Naive thymus-derived CD4-positive, alpha-beta T cell (primary cell): ENCODE measurements around the gene FOXP2. TPM values are rescaled to one million over a fixed set of nuclear protein-coding genes. Genes with fewer than 3 reads are reported as not detected.
"Not testable (repeated sequence)": the region's sequence is repeated elsewhere in the genome, so short reads cannot be mapped to it uniquely, and the experiment has no call there.

ENCODE experiments used
- ATAC-seq: fragments of 150-1000 bp; cut with Tn5 transposase; 2 replicates; pipeline ENCODE4 v1.10.0; 2021; ENCODE audit warnings: mild to moderate bottlenecking, moderate library complexity
- CTCF ChIA-PET: fragments of 350-600 bp; sonication (Branson Sonifier 250); formaldehyde crosslinking; loops from one replicate; lab custom pipeline; 2021; ENCODE audit warnings: antibody characterized with exemption; lab: Charles Lee
- POLR2A ChIA-PET: fragments of 350-600 bp; sonication (Branson Sonifier 250); formaldehyde crosslinking; loops from one replicate; lab custom pipeline; 2021; ENCODE audit warnings: antibody characterized with exemption, inconsistent platforms; lab: Charles Lee
- DNase-seq, 9 donors: peaks; one replicate each; pipeline versions ENCODE4 v3.0.0 to v3.0.0-alpha.2; 2020 to 2022; ENCODE audit warnings: mixed read lengths in 1 of 9
- H3K27ac ChIP-seq: one replicate; pipeline ENCODE4 v1.7.0; 2013; ENCODE audit warnings: mild to moderate bottlenecking, low read depth, low read length, moderate library complexity
- H3K27me3 ChIP-seq, 2 donors: one replicate each; pipeline ENCODE4 v1.7.0; 2013; ENCODE audit warnings: low read length in 2 of 2, mild to moderate bottlenecking in 2 of 2, moderate library complexity in 2 of 2; ENCODE audit not compliant: control insufficient read depth in 2 of 2, insufficient read depth in 2 of 2
- H3K36me3 ChIP-seq, 3 experiments: 1 replicate in 2 of 3; 2 replicates in 1 of 3; pipeline ENCODE4 v1.7.0; 2013; ENCODE audit warnings: low read length in 3 of 3, mild to moderate bottlenecking in 3 of 3, moderate library complexity in 1 of 3; ENCODE audit not compliant: insufficient read depth in 3 of 3, control insufficient read depth in 2 of 3
- H3K4me1 ChIP-seq, 2 donors: one replicate each; pipeline ENCODE4 v1.7.0; 2013; ENCODE audit warnings: low read length in 2 of 2, mild to moderate bottlenecking in 2 of 2, moderate library complexity in 1 of 2; ENCODE audit not compliant: control insufficient read depth in 2 of 2, insufficient read depth in 2 of 2
- H3K4me3 ChIP-seq: 2 replicates; pipeline ENCODE4 v1.7.0; 2013; ENCODE audit warnings: mild to moderate bottlenecking, low read length
- H3K9me3 ChIP-seq, 3 experiments: 1 replicate in 2 of 3; 2 replicates in 1 of 3; pipeline ENCODE4 v1.7.0; 2013; ENCODE audit warnings: low read length in 3 of 3; ENCODE audit not compliant: control insufficient read depth in 2 of 3
- H3K27ac Mint-ChIP-seq, 9 donors: one replicate each; pipeline ENCODE4 v1.8.0; 2020 to 2022; ENCODE audit warnings: mixed read lengths in 9 of 9, mild to moderate bottlenecking in 8 of 9, moderate library complexity in 5 of 9, inconsistent platforms in 2 of 9
- H3K27me3 Mint-ChIP-seq, 5 donors: one replicate each; pipeline ENCODE4 v1.8.0; 2021 to 2022; ENCODE audit warnings: mixed read lengths in 5 of 5, mild to moderate bottlenecking in 1 of 5
- H3K36me3 Mint-ChIP-seq, 5 donors: one replicate each; pipeline ENCODE4 v1.8.0; 2020 to 2022; ENCODE audit warnings: mixed read lengths in 5 of 5, mild to moderate bottlenecking in 3 of 5, inconsistent platforms in 1 of 5
- H3K4me1 Mint-ChIP-seq, 7 donors: one replicate each; pipeline ENCODE4 v1.8.0; 2020 to 2022; ENCODE audit warnings: mixed read lengths in 7 of 7, mild to moderate bottlenecking in 3 of 7, inconsistent platforms in 1 of 7
- H3K4me3 Mint-ChIP-seq, 10 donors: one replicate each; pipeline ENCODE4 v1.8.0; 2020 to 2022; ENCODE audit warnings: mild to moderate bottlenecking in 10 of 10, mixed read lengths in 10 of 10, moderate library complexity in 6 of 10, inconsistent platforms in 2 of 10
- H3K9me3 Mint-ChIP-seq, 11 donors: one replicate each; pipeline ENCODE4 v1.8.0; 2020 to 2022; ENCODE audit warnings: mixed read lengths in 11 of 11, mild to moderate bottlenecking in 4 of 11, inconsistent platforms in 1 of 11, moderate library complexity in 1 of 11
- intact Hi-C, 2 donors: fragments of 100-400 bp; cut with micrococcal nuclease; formaldehyde crosslinking; loops; one replicate each; pipeline ENCODE4 v1.15.1; 2023
- polyA plus RNA-seq, 2 donors: library from polyadenylated mRNA; unstranded; fragments of 300-500 nt; fragmentation: Illumina TruSeq; gene quantifications; one replicate each; pipeline ENCODE4 v1.2.3, GENCODE V29; 2021
- total RNA-seq, 6 experiments: library from RNA in 5 of 6; stranded (reverse) in 5 of 6; gene quantifications; 1 replicate in 5 of 6; 2 replicates in 1 of 6; pipeline ENCODE4 v1.2.3 and lab custom pipeline; 2021 to 2026

FOXP2 gene
- total and polyA plus RNA-seq, 7 experiments from 2014 or later, result not detected

DNA sequence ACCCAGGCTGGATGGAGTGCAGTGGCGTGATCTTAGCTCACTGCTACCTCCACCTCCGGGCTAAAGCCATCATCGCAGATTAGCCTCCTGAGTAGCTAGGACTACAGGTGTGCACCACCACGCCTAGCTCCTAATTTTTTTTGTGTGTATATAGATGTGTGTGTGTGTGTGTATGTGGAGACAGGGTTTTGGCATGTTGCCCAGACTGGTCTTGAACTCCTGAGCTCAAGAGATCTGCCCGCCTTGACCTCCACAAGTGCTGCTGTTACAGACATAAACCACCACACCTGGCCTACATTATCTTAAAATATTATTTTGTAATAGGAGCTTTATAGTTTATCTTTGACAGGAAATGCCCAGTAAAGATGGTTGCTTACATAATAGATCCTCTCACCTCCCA lies 25.0 kb downstream of the FOXP2 start:
- intact Hi-C loops, result no loop called here
- Mint-ChIP-seq H3K36me3 (no peaks in the 10 kb centered on the region), H3K27ac (no peak overlapping the region), H3K9me3 (peaks cover 0 to 13% (median 2%) of the 10 kb centered on the region in 11 donors), H3K4me3 (no peak overlapping the region), H3K4me1 (no peaks in the 10 kb centered on the region), H3K27me3 (no peaks in the 10 kb centered on the region)
- no peaks in the 10 kb centered on the region for H3K4me1 ChIP-seq
- no peak overlapping the region for H3K4me3 ChIP-seq
- POLR2A ChIA-PET, result no interaction called here
- no peak overlapping the region for H3K27ac ChIP-seq
- CTCF ChIA-PET, result no interaction called here
- no peaks in the 10 kb centered on the region for H3K27me3 ChIP-seq
- DNase-seq, result no peak
- H3K9me3 ChIP-seq, result no peaks in the 10 kb centered on the region
- ATAC-seq, result no peak
- H3K36me3 ChIP-seq, result no peaks in the 10 kb centered on the region

DNA sequence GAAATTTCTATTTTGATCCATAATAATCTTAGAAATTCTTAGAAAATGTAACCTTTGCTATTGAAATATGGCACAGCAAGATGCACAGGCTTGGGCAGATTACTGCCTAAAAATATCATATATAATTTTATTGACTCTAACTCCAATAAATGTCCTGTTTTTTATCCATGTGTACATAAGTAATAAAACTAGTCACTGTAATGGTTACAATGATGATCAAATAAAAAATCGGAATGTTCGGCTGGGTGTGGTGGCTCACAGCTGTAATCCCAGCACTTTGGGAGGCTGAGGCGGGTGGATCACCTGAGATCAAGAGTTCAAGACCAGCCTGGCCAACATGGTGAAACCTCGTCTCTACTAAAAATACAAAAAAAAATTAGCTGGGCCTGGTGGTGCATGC lies 26.3 kb downstream of the FOXP2 start:
- H3K9me3 Mint-ChIP-seq, result peaks cover 0 to 13% (median 0%) of the 10 kb centered on the region in 11 donors
- H3K27me3 ChIP-seq, H3K9me3 ChIP-seq, intact Hi-C loops, CTCF ChIA-PET, H3K4me3 Mint-ChIP-seq, H3K27ac ChIP-seq, H3K36me3 ChIP-seq, H3K27ac Mint-ChIP-seq, H3K4me1 Mint-ChIP-seq, H3K27me3 Mint-ChIP-seq, POLR2A ChIA-PET, H3K4me3 ChIP-seq, ATAC-seq, H3K4me1 ChIP-seq, DNase-seq, H3K36me3 Mint-ChIP-seq: not testable (repeated sequence)

DNA sequence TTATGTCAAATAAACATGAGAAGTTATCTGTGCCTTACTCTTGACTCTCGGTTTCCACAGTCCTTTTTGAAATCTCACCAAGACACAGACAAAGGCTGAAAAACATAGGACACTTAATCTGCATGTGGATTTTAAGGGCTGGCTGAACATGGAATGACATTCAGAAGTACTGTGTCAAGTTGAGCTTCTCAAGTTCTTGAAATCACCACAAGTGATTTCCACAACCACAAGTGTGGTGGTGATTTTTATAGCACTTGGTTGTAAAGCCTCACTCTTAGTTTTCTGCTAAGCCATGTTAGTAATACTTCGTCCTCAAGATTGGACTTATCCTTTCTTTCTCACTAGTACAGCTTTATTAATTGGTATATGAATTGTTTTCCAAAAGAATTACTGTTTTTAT lies 29.6 kb downstream of the FOXP2 start:
- Mint-ChIP-seq H3K9me3 (peaks cover 0 to 13% (median 0%) of the 10 kb centered on the region in 11 donors), H3K4me3 (no peak overlapping the region), H3K27ac (no peak overlapping the region), H3K27me3 (no peaks in the 10 kb centered on the region), H3K4me1 (no peaks in the 10 kb centered on the region), H3K36me3 (no peaks in the 10 kb centered on the region)
- ChIA-PET CTCF (interaction anchor here (0.6 kb wide), 1 partner anchor 30 kb away, joined by 3 read pairs; no protein-coding TSS in a partner anchor), POLR2A (no interaction called here)
- ATAC-seq (no peak), DNase-seq (no peak)
- Histone ChIP-seq H3K27ac (no peak overlapping the region), H3K9me3 (no peaks in the 10 kb centered on the region), H3K4me1 (no peaks in the 10 kb centered on the region), H3K4me3 (no peak overlapping the region), H3K27me3 (no peaks in the 10 kb centered on the region), H3K36me3 (no peaks in the 10 kb centered on the region)
- intact Hi-C loops, result no loop called here

DNA sequence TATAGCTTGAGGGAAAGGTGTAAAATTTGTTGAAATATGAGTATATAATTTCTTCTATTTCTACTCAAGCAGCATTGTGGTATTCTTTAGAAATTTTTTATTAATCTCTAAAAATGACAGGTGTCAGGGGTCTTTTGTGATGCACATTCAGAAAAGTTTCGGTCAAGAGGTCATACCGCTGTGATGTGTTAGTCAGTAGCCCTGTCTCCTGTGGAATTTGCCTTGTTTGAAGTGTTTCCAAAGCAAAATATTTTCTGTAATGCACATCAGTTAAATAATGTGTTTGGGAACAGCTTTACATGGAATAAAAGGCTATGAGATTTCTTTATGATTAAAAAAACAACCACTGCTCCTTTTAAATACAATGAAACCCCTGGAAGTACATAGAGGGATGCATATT lies 35.8 kb downstream of the FOXP2 start:
- CTCF ChIA-PET, result interaction anchor here (0.6 kb wide), 1 partner anchor 1727 kb away, joined by 3 read pairs; no protein-coding TSS in a partner anchor
- no peaks in the 10 kb centered on the region for H3K4me1 ChIP-seq
- no peak overlapping the region for H3K27ac ChIP-seq
- DNase-seq, result no peak
- H3K4me1 Mint-ChIP-seq, result no peaks in the 10 kb centered on the region
- no peak overlapping the region for H3K27ac Mint-ChIP-seq
- no peaks in the 10 kb centered on the region for H3K9me3 ChIP-seq
- no peaks in the 10 kb centered on the region for H3K36me3 ChIP-seq
- peaks cover 0 to 8% (median 0%) of the 10 kb centered on the region in 11 donors for H3K9me3 Mint-ChIP-seq
- no peak overlapping the region for H3K4me3 Mint-ChIP-seq
- H3K27me3 ChIP-seq, result no peaks in the 10 kb centered on the region
- POLR2A ChIA-PET, result no interaction called here
- intact Hi-C loops, result no loop called here
- no peaks in the 10 kb centered on the region for H3K27me3 Mint-ChIP-seq
- H3K36me3 Mint-ChIP-seq, result no peaks in the 10 kb centered on the region
- no peak for ATAC-seq
- H3K4me3 ChIP-seq, result no peak overlapping the region

DNA sequence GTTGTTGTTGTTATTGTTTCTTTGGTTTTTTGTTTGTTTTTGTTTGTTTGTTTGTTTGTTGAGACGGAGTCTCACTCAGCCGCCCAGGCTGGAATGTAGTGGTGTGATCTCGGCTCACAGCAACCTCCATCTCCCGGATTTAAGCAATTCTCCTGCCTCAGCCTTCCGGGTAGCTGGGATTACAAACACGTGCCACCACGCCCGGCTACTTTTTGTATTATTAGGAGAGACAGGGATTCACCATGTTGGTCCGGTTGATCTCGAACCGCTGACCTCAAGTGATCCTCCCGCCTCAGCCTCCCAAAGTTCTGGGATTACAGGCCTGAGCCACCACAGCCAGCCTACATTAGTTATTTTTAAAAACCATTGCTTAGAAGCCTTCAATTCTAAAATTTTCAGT lies 45.0 kb downstream of the FOXP2 start:
- H3K9me3 Mint-ChIP-seq, result peaks cover 0 to 15% (median 2%) of the 10 kb centered on the region in 11 donors
- H3K27ac ChIP-seq, result no peak overlapping the region
- H3K4me1 ChIP-seq, result no peaks in the 10 kb centered on the region
- ChIA-PET CTCF (interaction anchor here (0.7 kb wide), 1 partner anchor 303 kb away, joined by 3 read pairs; no protein-coding TSS in a partner anchor), POLR2A (no interaction called here)
- no peaks in the 10 kb centered on the region for H3K27me3 ChIP-seq
- no peak overlapping the region for H3K4me3 Mint-ChIP-seq
- H3K4me1 Mint-ChIP-seq, result no peaks in the 10 kb centered on the region
- intact Hi-C loops, result no loop called here
- no peak overlapping the region for H3K27ac Mint-ChIP-seq
- no peak for ATAC-seq
- H3K36me3 Mint-ChIP-seq, result no peaks in the 10 kb centered on the region
- H3K36me3 ChIP-seq, result no peaks in the 10 kb centered on the region
- H3K9me3 ChIP-seq, result no peaks in the 10 kb centered on the region
- H3K27me3 Mint-ChIP-seq, result no peaks in the 10 kb centered on the region
- H3K4me3 ChIP-seq, result no peak overlapping the region
- no peak for DNase-seq

DNA sequence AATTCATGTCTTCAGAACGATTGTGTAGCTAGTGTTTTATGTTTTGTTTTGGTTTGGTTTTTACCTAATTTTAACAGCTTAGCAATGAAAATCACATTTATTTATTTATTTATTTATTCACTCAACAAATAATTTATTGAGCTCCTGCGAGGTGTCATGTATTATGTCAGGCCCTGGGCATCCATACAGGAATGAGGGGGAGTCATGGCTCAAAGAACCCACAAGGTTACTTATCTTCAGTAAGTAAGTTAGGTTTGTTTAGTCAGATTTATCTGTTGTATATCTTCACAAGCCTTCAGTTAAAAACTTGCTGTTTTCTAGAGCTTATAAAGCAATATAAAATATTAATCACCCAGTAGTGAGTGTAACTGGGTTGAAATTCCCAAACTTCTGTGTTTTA lies 45.4 kb downstream of the FOXP2 start:
- Mint-ChIP-seq H3K9me3 (peaks cover 0 to 15% (median 2%) of the 10 kb centered on the region in 11 donors), H3K27ac (no peak overlapping the region), H3K36me3 (no peaks in the 10 kb centered on the region), H3K4me3 (no peak overlapping the region), H3K4me1 (no peaks in the 10 kb centered on the region), H3K27me3 (no peaks in the 10 kb centered on the region)
- no peak overlapping the region for H3K4me3 ChIP-seq
- no peaks in the 10 kb centered on the region for H3K27me3 ChIP-seq
- H3K27ac ChIP-seq, result no peak overlapping the region
- H3K9me3 ChIP-seq, result no peaks in the 10 kb centered on the region
- intact Hi-C loops, result no loop called here
- ATAC-seq (no peak), DNase-seq (no peak)
- ChIA-PET CTCF (interaction anchor here (0.7 kb wide), 1 partner anchor 303 kb away, joined by 3 read pairs; no protein-coding TSS in a partner anchor), POLR2A (no interaction called here)
- no peaks in the 10 kb centered on the region for H3K36me3 ChIP-seq
- H3K4me1 ChIP-seq, result no peaks in the 10 kb centered on the region

DNA sequence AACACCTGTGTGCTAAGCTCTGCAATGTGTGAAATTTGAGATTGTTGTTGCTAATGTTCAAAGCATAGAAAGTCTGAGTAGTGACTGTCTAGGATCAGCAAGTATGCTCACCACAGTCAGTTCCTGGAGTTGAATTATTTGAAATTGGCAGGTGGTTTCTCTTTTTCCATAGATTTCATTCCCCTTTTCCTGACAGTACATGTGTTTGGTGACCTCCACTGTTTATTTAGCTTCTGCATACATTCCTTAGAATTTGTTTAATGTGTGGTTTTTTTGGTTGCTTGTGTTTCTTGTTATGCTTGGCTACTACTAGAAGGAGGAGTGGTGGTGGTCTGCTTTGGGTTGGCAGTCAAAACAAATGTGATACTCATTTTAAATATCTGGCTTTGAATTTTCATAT lies 52.3 kb downstream of the FOXP2 start:
- Histone ChIP-seq H3K36me3 (no peaks in the 10 kb centered on the region), H3K27ac (no peak overlapping the region), H3K27me3 (no peaks in the 10 kb centered on the region), H3K4me3 (no peak overlapping the region), H3K9me3 (no peaks in the 10 kb centered on the region), H3K4me1 (no peaks in the 10 kb centered on the region)
- no peak overlapping the region for H3K4me3 Mint-ChIP-seq
- intact Hi-C loops, result no loop called here
- ATAC-seq, result no peak
- H3K27me3 Mint-ChIP-seq, result no peaks in the 10 kb centered on the region
- no peaks in the 10 kb centered on the region for H3K36me3 Mint-ChIP-seq
- no peak for DNase-seq
- peaks cover 0 to 8% (median 0%) of the 10 kb centered on the region in 11 donors for H3K9me3 Mint-ChIP-seq
- POLR2A ChIA-PET, result no interaction called here
- CTCF ChIA-PET, result no interaction called here
- no peaks in the 10 kb centered on the region for H3K4me1 Mint-ChIP-seq
- H3K27ac Mint-ChIP-seq, result no peak overlapping the region
